Effector memory CD8-positive, alpha-beta T cell (primary cell): Measurements from ENCODE around the gene PKP1.

ENCODE experiments used
- ATAC-seq: fragments of 150-1000 bp; cut with Tn5 transposase; replicated peaks from 2 replicates; pipeline ENCODE4 v1.10.0; 2021; ENCODE audit warnings: mild to moderate bottlenecking, moderate library complexity
- DNase-seq, 3 experiments: peaks; one replicate each; pipeline ENCODE4 v3.0.0; 2021
- H3K27ac Mint-ChIP-seq, 2 donors: one replicate each; pipeline ENCODE4 v1.8.0; 2022; ENCODE audit warnings: mild to moderate bottlenecking in 2 of 2, mixed read lengths in 2 of 2, moderate library complexity in 2 of 2
- H3K27me3 Mint-ChIP-seq, 2 donors: one replicate each; pipeline ENCODE4 v1.8.0; 2022; ENCODE audit warnings: mixed read lengths in 2 of 2
- H3K36me3 Mint-ChIP-seq: one replicate; pipeline ENCODE4 v1.8.0; 2022; ENCODE audit warnings: mild to moderate bottlenecking, moderate library complexity, mixed read lengths; ENCODE audit not compliant: insufficient read depth
- H3K4me1 Mint-ChIP-seq, 2 donors: one replicate each; pipeline ENCODE4 v1.8.0; 2022; ENCODE audit warnings: low read depth in 2 of 2, mixed read lengths in 2 of 2
- H3K4me3 Mint-ChIP-seq, 2 donors: one replicate each; pipeline ENCODE4 v1.8.0; 2022; ENCODE audit warnings: mild to moderate bottlenecking in 2 of 2, mixed read lengths in 2 of 2, moderate library complexity in 2 of 2
- H3K9me3 Mint-ChIP-seq, 2 donors: one replicate each; pipeline ENCODE4 v1.8.0; 2022; ENCODE audit warnings: mixed read lengths in 2 of 2

Gene PKP1

DNA sequence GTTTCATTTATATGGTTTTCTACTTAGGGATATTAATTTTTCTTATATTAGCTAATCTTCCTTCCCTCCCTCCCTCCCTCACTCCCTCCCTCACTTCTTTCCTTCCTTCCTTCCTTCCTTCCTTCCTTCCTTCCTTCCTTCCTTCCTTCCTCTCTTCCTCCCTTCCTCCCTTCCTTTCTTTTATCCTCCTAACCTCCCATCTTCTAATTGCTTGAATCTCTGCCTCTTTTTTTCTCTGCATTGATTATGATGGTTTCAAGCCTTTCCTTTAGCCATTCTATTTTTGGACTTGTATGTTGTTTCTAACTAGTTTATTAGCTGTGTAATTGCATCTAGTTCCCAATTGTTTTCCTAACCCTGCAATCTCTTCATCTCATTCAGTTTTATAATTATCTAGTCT lies 17.0 kb upstream of the PKP1 start:
- H3K4me1 Mint-ChIP-seq: peaks cover 0 to 1% of the 10 kb centered on the region in 2 donors
- ATAC-seq (no peak), DNase-seq (no peak)
- H3K9me3 Mint-ChIP-seq: no peaks in the 10 kb centered on the region
- H3K27ac Mint-ChIP-seq: no peak overlapping the region
- no peaks in the 10 kb centered on the region for H3K36me3 Mint-ChIP-seq
- no peak overlapping the region for H3K4me3 Mint-ChIP-seq
- peaks cover 61 to 89% of the 10 kb centered on the region in 2 donors for H3K27me3 Mint-ChIP-seq

- Mint-ChIP-seq H3K27me3 (peaks cover 57 to 89% of the 10 kb centered on the region in 2 donors), H3K4me3 (no peak overlapping the region)
- ATAC-seq: no peak
Observed at GRCh38 chr1:201266774-201267173, 16.5 kb upstream of the PKP1 start.

GRCh38 chr1:201267481-201268229 lies 15.7 kb upstream of the PKP1 start:
- DNase-seq (no peak), ATAC-seq (no peak)
- H3K9me3 Mint-ChIP-seq: no peaks in the 10 kb centered on the region
- no peak overlapping the region for H3K27ac Mint-ChIP-seq
- H3K36me3 Mint-ChIP-seq: no peaks in the 10 kb centered on the region
- H3K4me3 Mint-ChIP-seq: no peak overlapping the region
- peaks cover 0 to 1% of the 10 kb centered on the region in 2 donors for H3K4me1 Mint-ChIP-seq
- peaks cover 61 to 91% of the 10 kb centered on the region in 2 donors for H3K27me3 Mint-ChIP-seq

More at GRCh38 chr1:201266774-201267173, 16.5 kb upstream of the PKP1 start:
- no peak overlapping the region for H3K27ac Mint-ChIP-seq
- DNase-seq: no peak
- no peaks in the 10 kb centered on the region for H3K36me3 Mint-ChIP-seq
- H3K4me1 Mint-ChIP-seq: peaks cover 0 to 1% of the 10 kb centered on the region in 2 donors
- H3K9me3 Mint-ChIP-seq: no peaks in the 10 kb centered on the region

DNA sequence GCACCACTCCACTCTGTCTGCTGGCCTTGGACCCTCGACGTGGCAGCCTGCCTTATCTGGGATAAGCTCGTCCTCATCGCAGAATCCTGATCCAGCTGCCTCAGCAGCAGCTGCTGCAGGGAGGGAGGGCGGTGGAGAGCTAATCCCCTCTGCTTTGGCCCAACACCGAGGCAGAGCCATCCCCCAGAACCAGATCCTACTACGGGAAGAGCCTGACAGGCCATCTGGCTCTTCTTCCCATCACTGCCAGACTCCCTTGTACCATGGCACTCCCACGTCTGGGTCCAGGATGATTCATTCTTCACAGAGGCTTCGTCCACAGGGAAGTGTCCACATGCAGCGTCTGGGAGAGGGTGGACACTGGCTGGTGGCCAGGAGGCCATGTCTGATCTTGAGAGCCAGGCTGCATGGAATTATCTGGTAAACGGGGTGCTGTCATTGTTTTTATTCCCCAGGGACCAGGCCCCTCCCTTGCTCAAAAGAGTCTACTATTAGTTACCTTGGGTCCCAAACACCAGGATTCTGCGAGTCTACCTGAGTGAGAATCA lies 14.6 kb upstream of the PKP1 start:
- Mint-ChIP-seq H3K36me3 (no peaks in the 10 kb centered on the region), H3K27me3 (peaks cover 51 to 91% of the 10 kb centered on the region in 2 donors), H3K27ac (no peak overlapping the region), H3K4me1 (peaks cover 0 to 1% of the 10 kb centered on the region in 2 donors), H3K9me3 (no peaks in the 10 kb centered on the region), H3K4me3 (no peak overlapping the region)
- ATAC-seq: no peak
- no peak for DNase-seq

DNA sequence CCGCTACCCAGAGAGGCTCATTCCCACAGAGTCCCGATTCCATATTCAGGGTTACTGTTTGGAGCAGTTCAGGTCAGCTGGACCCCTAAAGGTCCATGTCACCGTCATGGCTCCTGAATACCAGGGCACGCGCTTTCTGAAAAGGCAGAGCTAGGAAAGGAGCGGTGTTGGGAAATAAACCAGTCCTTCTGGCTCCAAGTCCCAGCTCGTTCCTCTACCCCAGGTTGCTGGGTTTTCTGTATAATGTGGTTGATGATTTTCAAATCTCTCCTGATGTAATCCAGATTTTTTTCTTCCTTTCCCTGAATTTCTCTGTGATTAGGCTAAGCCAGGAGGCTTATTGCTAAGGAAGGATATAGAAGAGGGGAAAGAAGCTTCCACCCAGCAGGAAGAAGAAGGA lies 14.0 kb upstream of the PKP1 start:
- Mint-ChIP-seq H3K27ac (no peak overlapping the region), H3K9me3 (no peaks in the 10 kb centered on the region), H3K4me1 (peaks cover 0 to 1% of the 10 kb centered on the region in 2 donors), H3K36me3 (no peaks in the 10 kb centered on the region), H3K4me3 (no peak overlapping the region), H3K27me3 (peaks cover 49 to 86% of the 10 kb centered on the region in 2 donors)
- ATAC-seq: no peak
- DNase-seq: no peak

DNA sequence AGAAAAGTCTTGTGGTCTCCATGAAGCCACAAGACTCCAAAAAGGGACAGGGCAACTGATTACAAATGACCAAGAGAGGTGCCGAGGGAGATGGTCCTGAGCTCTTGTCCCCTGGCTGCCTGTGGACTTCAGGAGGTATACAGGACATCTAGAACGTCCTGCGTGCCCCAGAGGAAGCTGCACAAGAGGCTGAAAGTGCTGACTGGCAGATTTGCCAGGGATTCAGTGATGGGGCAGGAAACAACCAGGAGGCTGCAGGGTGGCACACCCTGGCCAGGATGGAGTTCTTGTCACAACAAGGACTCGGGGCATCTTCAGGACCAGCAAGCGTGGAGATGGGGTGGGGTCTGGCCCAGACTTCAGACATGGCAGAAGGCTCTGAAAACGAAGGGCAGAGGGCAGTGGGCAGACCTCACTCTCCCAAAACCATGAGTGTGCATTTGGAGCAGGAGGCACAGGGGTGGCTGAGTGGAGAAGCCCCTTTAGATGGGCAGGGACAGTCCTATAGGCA lies 13.4 kb upstream of the PKP1 start:
- Mint-ChIP-seq H3K27ac (no peak overlapping the region), H3K27me3 (peaks cover 49 to 86% of the 10 kb centered on the region in 2 donors), H3K4me1 (no peaks in the 10 kb centered on the region), H3K36me3 (no peaks in the 10 kb centered on the region), H3K9me3 (no peaks in the 10 kb centered on the region), H3K4me3 (no peak overlapping the region)
- DNase-seq: no peak
- ATAC-seq: no peak

- ATAC-seq (no peak), DNase-seq (no peak)
- Mint-ChIP-seq H3K4me1 (no peaks in the 10 kb centered on the region), H3K27ac (no peak overlapping the region), H3K27me3 (peaks cover 49 to 91% of the 10 kb centered on the region in 2 donors), H3K4me3 (no peak overlapping the region), H3K36me3 (no peaks in the 10 kb centered on the region), H3K9me3 (no peaks in the 10 kb centered on the region)
Observed at GRCh38 chr1:201270616-201271390, 12.5 kb upstream of the PKP1 start.

DNA sequence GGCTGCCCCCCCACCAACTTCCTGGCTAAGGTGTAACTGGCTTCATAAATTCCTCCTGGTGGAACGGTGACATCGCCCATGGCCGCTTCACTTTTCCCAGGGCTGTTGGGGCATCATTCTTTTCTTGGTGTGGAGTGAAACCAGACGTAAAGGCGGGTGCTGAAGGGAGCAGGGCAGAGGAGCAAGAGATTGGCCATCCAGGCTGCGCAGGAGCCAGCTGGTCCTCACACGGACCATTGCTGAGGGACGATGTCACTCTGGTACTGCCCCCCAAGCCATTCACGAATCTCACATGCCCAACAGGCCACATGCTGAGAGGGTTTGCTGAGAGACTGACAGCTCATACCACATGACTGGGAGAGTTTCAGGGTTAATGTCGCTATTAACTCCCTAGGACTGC lies 10.5 kb upstream of the PKP1 start:
- no peaks in the 10 kb centered on the region for H3K9me3 Mint-ChIP-seq
- H3K27me3 Mint-ChIP-seq: peaks cover 34 to 91% of the 10 kb centered on the region in 2 donors
- no peak overlapping the region for H3K27ac Mint-ChIP-seq
- no peak for ATAC-seq
- DNase-seq: no peak
- no peak overlapping the region for H3K4me3 Mint-ChIP-seq
- H3K36me3 Mint-ChIP-seq: no peaks in the 10 kb centered on the region
- H3K4me1 Mint-ChIP-seq: no peaks in the 10 kb centered on the region

- Mint-ChIP-seq H3K4me3 (no peak overlapping the region), H3K27ac (no peak overlapping the region), H3K4me1 (no peaks in the 10 kb centered on the region), H3K36me3 (no peaks in the 10 kb centered on the region), H3K27me3 (peaks cover 33 to 91% of the 10 kb centered on the region in 2 donors), H3K9me3 (no peaks in the 10 kb centered on the region)
- ATAC-seq (no peak), DNase-seq (no peak)
Observed at GRCh38 chr1:201274616-201275252, 8.6 kb upstream of the PKP1 start.

DNA sequence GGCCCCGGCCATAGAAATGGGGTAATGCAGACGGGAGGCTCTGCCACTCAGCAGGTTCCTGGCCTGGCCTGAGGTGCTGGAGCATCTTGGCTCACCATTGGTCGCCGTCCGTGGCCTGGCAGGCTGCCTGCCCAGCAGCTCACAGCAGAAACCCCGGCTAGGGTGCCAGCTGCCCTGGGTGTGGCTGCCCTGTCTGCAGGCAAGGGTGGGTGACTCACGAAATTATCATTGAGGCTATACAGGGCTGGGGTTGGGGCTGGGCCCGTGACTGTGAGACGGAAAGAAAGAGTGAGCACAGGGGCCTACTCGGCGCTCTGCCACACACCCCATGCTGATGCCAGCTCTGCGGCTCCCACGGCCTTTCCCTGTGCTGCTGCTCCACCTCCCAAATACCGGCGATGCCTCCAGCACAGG lies 8.0 kb upstream of the PKP1 start:
- H3K27me3 Mint-ChIP-seq: peaks cover 33 to 91% of the 10 kb centered on the region in 2 donors
- H3K27ac Mint-ChIP-seq: no peak overlapping the region
- no peaks in the 10 kb centered on the region for H3K4me1 Mint-ChIP-seq
- ATAC-seq (no peak), DNase-seq (no peak)
- H3K36me3 Mint-ChIP-seq: no peaks in the 10 kb centered on the region
- no peaks in the 10 kb centered on the region for H3K9me3 Mint-ChIP-seq
- no peak overlapping the region for H3K4me3 Mint-ChIP-seq

- DNase-seq (no peak), ATAC-seq (no peak)
- Mint-ChIP-seq H3K9me3 (no peaks in the 10 kb centered on the region), H3K4me1 (no peaks in the 10 kb centered on the region), H3K36me3 (no peaks in the 10 kb centered on the region), H3K27ac (no peak overlapping the region), H3K4me3 (no peak overlapping the region), H3K27me3 (peaks cover 39 to 92% of the 10 kb centered on the region in 2 donors)
Observed at GRCh38 chr1:201276891-201277290, 6.4 kb upstream of the PKP1 start.

- DNase-seq: no peak
- H3K4me3 Mint-ChIP-seq: no peak overlapping the region
- H3K36me3 Mint-ChIP-seq: no peaks in the 10 kb centered on the region
- H3K9me3 Mint-ChIP-seq: no peaks in the 10 kb centered on the region
- no peak for ATAC-seq
- H3K27me3 Mint-ChIP-seq: peaks cover 39 to 92% of the 10 kb centered on the region in 2 donors
- no peak overlapping the region for H3K27ac Mint-ChIP-seq
- no peaks in the 10 kb centered on the region for H3K4me1 Mint-ChIP-seq
Observed at GRCh38 chr1:201277441-201277840, 5.9 kb upstream of the PKP1 start.

DNA sequence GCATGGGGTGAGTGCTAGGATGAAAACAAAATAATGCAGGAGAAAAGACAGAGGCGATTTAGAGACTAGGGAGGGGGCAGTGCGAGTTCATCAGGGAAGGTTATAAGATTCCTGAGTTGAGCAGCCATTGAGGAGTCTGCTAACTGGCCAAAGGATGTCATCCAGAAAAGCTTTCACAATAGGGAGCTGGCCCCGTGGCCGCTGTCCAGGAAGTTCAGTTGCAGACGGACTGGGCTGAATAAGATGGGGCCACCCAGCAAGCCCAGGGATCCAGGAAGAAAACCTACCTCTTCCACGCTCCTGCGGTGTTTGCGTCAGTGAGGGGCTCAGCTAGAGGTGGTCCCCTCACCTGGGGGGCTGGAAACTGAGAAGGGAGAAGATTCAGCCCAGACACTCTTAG lies 4.0 kb upstream of the PKP1 start:
- peaks cover 3 to 5% of the 10 kb centered on the region in 2 donors for H3K4me1 Mint-ChIP-seq
- DNase-seq (no peak), ATAC-seq (no peak)
- no peaks in the 10 kb centered on the region for H3K36me3 Mint-ChIP-seq
- peaks cover 52 to 98% of the 10 kb centered on the region in 2 donors for H3K27me3 Mint-ChIP-seq
- no peak overlapping the region for H3K27ac Mint-ChIP-seq
- H3K4me3 Mint-ChIP-seq: no peak overlapping the region
- H3K9me3 Mint-ChIP-seq: no peaks in the 10 kb centered on the region
